Measurements from ENCODE around the gene DCAF15. TPM values are rescaled to one million over a fixed set of nuclear protein-coding genes. Genes with fewer than 3 reads are reported as not detected.

The DCAF15 gene
- total and polyA plus RNA-seq, 2 donors (not counting 3 experiments of a cell fraction or from before 2014, with no cell fraction given): 41.9 to 42.4 TPM

DNA sequence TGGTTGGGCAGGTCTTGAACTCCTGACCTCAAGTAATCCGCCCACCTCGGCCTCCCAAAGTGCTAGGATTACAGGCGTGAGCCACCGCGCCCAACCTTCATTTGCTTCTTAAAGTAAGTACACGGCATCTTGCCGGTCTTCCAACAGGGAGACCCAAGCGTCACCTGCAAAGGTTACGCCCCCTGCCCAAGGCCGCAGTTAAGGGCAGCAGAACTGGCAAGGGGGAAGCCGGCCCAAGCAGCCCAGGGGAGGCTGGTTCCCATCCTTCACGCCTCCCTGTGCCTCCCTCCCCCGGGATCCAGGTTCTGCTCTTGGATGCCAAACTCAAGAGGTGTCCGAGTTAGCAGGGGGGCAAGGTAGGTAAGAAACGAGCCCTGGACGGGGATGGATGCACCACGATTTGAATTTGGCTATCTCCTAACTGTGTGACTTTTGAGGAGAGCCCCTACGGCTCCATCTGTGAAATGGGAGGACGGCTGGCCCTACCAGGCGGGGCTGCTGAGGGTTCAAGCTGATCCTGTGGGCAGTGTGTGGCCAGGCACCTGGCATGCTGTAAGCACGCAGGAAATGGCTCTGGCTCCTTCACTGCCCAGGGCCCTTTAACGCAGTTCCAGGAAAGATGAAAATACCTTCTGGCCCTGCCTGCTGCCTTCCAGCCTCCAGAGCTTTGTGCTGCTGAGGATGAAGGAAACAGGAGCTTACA lies 44.8 kb downstream of the DCAF15 start:
- no TSS peak for BruUV-seq (replicated peaks)
- FAIRE-seq: no peak
- Histone ChIP-seq H3K4me2 (ENCODE audit: insufficient read depth, low read length) (no peak overlapping the region), H3K79me2 (ENCODE audit: control insufficient read depth, insufficient read depth, low read length) (peaks cover 2% of the 10 kb centered on the region), H3K4me3 (replicated peaks in 1 of 3; ENCODE audit: insufficient read depth in 1 of 3, low read depth in 1 of 3, low read length in 3 of 3) (no peak overlapping the region), H3K36me3 (ENCODE audit: control insufficient read depth in 2 of 2, extremely low read depth in 1 of 2, insufficient read depth in 2 of 2, low read length in 2 of 2) (peaks cover 0 to 7% of the 10 kb centered on the region in 2 experiments), H3K9me3 (replicated peaks; ENCODE audit: control insufficient read depth, insufficient read depth, low read length) (no peaks in the 10 kb centered on the region), H3K27ac (ENCODE audit: insufficient read depth, low read depth, low read length) (no peak overlapping the region), H4K20me1 (replicated peaks; ENCODE audit: control insufficient read depth, extremely low read depth, insufficient read depth, low read length) (no peaks in the 10 kb centered on the region), H3K9me1 (replicated peaks; ENCODE audit: control insufficient read depth, extremely low read depth, insufficient read depth, low read length) (no peaks in the 10 kb centered on the region), H3K4me1 (ENCODE audit: control insufficient read depth, extremely low read depth, insufficient read depth, low read length) (no peaks in the 10 kb centered on the region), H2AFZ (ENCODE audit: low read depth, low read length) (no peak overlapping the region), H3K27me3 (ENCODE audit: control insufficient read depth in 2 of 2, insufficient read depth in 2 of 2, low read length in 2 of 2) (no peaks in the 10 kb centered on the region), H3K9ac (replicated peaks; ENCODE audit: extremely low read depth, insufficient read depth, low read length) (no peak overlapping the region)
- TF ChIP-seq MYC (IDR thresholded peaks at IDR 0.05; ENCODE audit: low read depth, low read length): no peak
- dilution Hi-C loops (cut with MboI; ENCODE audit: extremely low pct_ligation_motif_present, low sequenced_read_pairs) (no loop called here), intact Hi-C loops (cut with micrococcal nuclease) (no loop called here)
- no peak for DNase-seq (ENCODE audit: low read depth, low spot score)
- ChIA-PET CTCF (interaction anchor here (0.7 to 1.0 kb wide), 2 partner anchors 9 to 27 kb away, joined by 4 to 6 read pairs; no protein-coding TSS in a partner anchor), POLR2A (interaction anchor here (0.6 to 1.6 kb wide), 2 partner anchors 9 to 25 kb away, joined by 3 to 4 read pairs; partner anchors contain the start of gene RFX1)

DNA sequence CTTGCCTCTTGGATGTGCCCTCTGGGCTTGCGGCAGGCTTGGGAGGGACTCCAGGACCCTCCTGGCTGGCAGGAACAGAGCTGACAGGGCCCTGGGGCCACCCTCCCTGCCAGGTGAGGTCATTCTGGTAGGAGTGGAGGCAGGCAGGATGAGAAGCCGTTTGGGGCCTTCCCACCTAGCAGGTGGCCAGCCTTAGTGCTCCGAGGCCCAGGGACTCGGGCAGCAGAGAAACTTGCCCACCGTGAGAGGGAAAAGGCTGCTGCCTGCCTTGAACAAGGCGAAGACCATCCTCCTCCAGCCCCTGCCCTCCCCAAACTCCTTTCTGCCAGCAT lies 45.3 kb downstream of the DCAF15 start:
- H3K27ac ChIP-seq (ENCODE audit: insufficient read depth, low read depth, low read length): no peak overlapping the region
- H4K20me1 ChIP-seq (replicated peaks; ENCODE audit: control insufficient read depth, extremely low read depth, insufficient read depth, low read length): no peaks in the 10 kb centered on the region
- no peak overlapping the region for H3K4me3 ChIP-seq (replicated peaks in 1 of 3; ENCODE audit: insufficient read depth in 1 of 3, low read depth in 1 of 3, low read length in 3 of 3)
- no peaks in the 10 kb centered on the region for H3K27me3 ChIP-seq (ENCODE audit: control insufficient read depth in 2 of 2, insufficient read depth in 2 of 2, low read length in 2 of 2)
- H3K9me1 ChIP-seq (replicated peaks; ENCODE audit: control insufficient read depth, extremely low read depth, insufficient read depth, low read length): no peaks in the 10 kb centered on the region
- ChIA-PET POLR2A (interaction anchor here (0.6 to 1.6 kb wide), 2 partner anchors 8 to 26 kb away, joined by 3 to 4 read pairs; partner anchors contain the start of gene RFX1), CTCF (interaction anchor here (1.0 to 1.1 kb wide), 2 partner anchors 9 to 62 kb away, joined by 4 to 6 read pairs; no protein-coding TSS in a partner anchor)
- dilution Hi-C loops (cut with MboI; ENCODE audit: extremely low pct_ligation_motif_present, low sequenced_read_pairs): no loop called here
- no peaks in the 10 kb centered on the region for H3K4me1 ChIP-seq (ENCODE audit: control insufficient read depth, extremely low read depth, insufficient read depth, low read length)
- H3K4me2 ChIP-seq (ENCODE audit: insufficient read depth, low read length): no peak overlapping the region
- BruUV-seq (replicated peaks): no TSS peak
- no peak for TF ChIP-seq MYC (IDR thresholded peaks at IDR 0.05; ENCODE audit: low read depth, low read length)
- TF ChIP-seq FOS (IDR thresholded peaks at IDR 0.05; ENCODE audit: borderline replicate concordance, insufficient read depth, low read length): no peak
- TF ChIP-seq JUN (IDR thresholded peaks at IDR 0.05; ENCODE audit: borderline replicate concordance, insufficient read depth, insufficient read length, low read depth): no peak
- TF ChIP-seq POLR2AphosphoS5 (IDR thresholded peaks at IDR 0.05; ENCODE audit: insufficient read depth, low read depth, low read length): no peak
- TF ChIP-seq POLR2A (IDR thresholded peaks at IDR 0.05; ENCODE audit: low read depth, low read length): no peak
- TF ChIP-seq, protein P1, sequence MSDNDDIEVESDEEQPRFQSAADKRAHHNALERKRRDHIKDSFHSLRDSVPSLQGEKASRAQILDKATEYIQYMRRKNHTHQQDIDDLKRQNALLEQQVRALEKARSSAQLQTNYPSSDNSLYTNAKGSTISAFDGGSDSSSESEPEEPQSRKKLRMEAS (IDR thresholded peaks at IDR 0.05; ENCODE audit: insufficient read depth, insufficient read length): no peak
- TF ChIP-seq, protein P2, sequence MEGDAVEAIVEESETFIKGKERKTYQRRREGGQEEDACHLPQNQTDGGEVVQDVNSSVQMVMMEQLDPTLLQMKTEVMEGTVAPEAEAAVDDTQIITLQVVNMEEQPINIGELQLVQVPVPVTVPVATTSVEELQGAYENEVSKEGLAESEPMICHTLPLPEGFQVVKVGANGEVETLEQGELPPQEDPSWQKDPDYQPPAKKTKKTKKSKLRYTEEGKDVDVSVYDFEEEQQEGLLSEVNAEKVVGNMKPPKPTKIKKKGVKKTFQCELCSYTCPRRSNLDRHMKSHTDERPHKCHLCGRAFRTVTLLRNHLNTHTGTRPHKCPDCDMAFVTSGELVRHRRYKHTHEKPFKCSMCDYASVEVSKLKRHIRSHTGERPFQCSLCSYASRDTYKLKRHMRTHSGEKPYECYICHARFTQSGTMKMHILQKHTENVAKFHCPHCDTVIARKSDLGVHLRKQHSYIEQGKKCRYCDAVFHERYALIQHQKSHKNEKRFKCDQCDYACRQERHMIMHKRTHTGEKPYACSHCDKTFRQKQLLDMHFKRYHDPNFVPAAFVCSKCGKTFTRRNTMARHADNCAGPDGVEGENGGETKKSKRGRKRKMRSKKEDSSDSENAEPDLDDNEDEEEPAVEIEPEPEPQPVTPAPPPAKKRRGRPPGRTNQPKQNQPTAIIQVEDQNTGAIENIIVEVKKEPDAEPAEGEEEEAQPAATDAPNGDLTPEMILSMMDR (IDR thresholded peaks at IDR 0.05; ENCODE audit: extremely low read depth in 1 of 2, insufficient read depth in 1 of 2, low read depth in 1 of 2, low read length in 2 of 2): no peak
- no peak for TF ChIP-seq GATA2 (IDR thresholded peaks at IDR 0.05; ENCODE audit: insufficient read depth, insufficient read length, low read depth, low read length)
- no peak for TF ChIP-seq EZH2 (IDR thresholded peaks at IDR 0.05; ENCODE audit: borderline replicate concordance, low read depth, low read length, severe bottlenecking)
- H3K9ac ChIP-seq (replicated peaks; ENCODE audit: extremely low read depth, insufficient read depth, low read length): no peak overlapping the region
- peaks cover 5% of the 10 kb centered on the region for H3K79me2 ChIP-seq (ENCODE audit: control insufficient read depth, insufficient read depth, low read length)
- H3K9me3 ChIP-seq (replicated peaks; ENCODE audit: control insufficient read depth, insufficient read depth, low read length): no peaks in the 10 kb centered on the region
- FAIRE-seq (no peak), DNase-seq (ENCODE audit: low read depth, low spot score) (no peak)
- intact Hi-C loops (cut with micrococcal nuclease): no loop called here
- no peak overlapping the region for H2AFZ ChIP-seq (ENCODE audit: low read depth, low read length)
- H3K36me3 ChIP-seq (ENCODE audit: control insufficient read depth in 2 of 2, extremely low read depth in 1 of 2, insufficient read depth in 2 of 2, low read length in 2 of 2): peaks cover 0 to 7% of the 10 kb centered on the region in 2 experiments
